Stimulated activated CD4-positive, alpha-beta T cell treated with anti-CD3 and anti-CD28 coated beads, Interleukin-4, amount 100 ng/mL, for 1 hour (primary cell): Measurements from ENCODE around the gene NFIX.

Source experiments
- DNase-seq: peaks from one replicate; pipeline ENCODE4 v3.0.0-alpha.2; 2020

The NFIX gene

GRCh38 chr19:13023656-13024055 is 28.4 kb downstream of the NFIX start:
- DNase-seq: no peak

GRCh38 chr19:13024126-13024950 is 29.1 kb downstream of the NFIX start:
- no peak for DNase-seq

GRCh38 chr19:13024951-13025697 is 29.8 kb downstream of the NFIX start:
- DNase-seq: no peak

GRCh38 chr19:13025819-13026456 is 30.7 kb downstream of the NFIX start:
- DNase-seq: no peak

- no peak for DNase-seq
These were observed 31.4 kb downstream of the NFIX start for GRCh38 chr19:13026462-13027370.

GRCh38 chr19:13027557-13027956 is 32.3 kb downstream of the NFIX start:
- DNase-seq: no peak

- DNase-seq: no peak
These were observed 32.8 kb downstream of the NFIX start for GRCh38 chr19:13028027-13028426.

- no peak for DNase-seq
These were observed 34.1 kb downstream of the NFIX start for GRCh38 chr19:13029301-13029880.

GRCh38 chr19:13029893-13030292 is 34.6 kb downstream of the NFIX start:
- DNase-seq: no peak

GRCh38 chr19:13031917-13032623 is 36.8 kb downstream of the NFIX start:
- no peak for DNase-seq

GRCh38 chr19:13032837-13033236 is 37.6 kb downstream of the NFIX start:
- DNase-seq: no peak

GRCh38 chr19:13033244-13033643 is 38.0 kb downstream of the NFIX start:
- DNase-seq: no peak

GRCh38 chr19:13033819-13034611 is 38.7 kb downstream of the NFIX start:
- peak; percentile 52 for DNase-seq

- no peak for DNase-seq
These were observed 39.4 kb downstream of the NFIX start for GRCh38 chr19:13034636-13035035.

GRCh38 chr19:13035820-13036365 is 40.6 kb downstream of the NFIX start:
- DNase-seq: no peak

- no peak for DNase-seq
These were observed 41.2 kb downstream of the NFIX start for GRCh38 chr19:13036366-13036976.

GRCh38 chr19:13037161-13037560 is 41.9 kb downstream of the NFIX start:
- DNase-seq: no peak

GRCh38 chr19:13037731-13038130 is 42.5 kb downstream of the NFIX start:
- DNase-seq: no peak

- no peak for DNase-seq
These were observed 43.3 kb downstream of the NFIX start for GRCh38 chr19:13038306-13039210.
